Trophoblast cell (in vitro differentiated cells and primary cell): ENCODE data around the gene STK25.

Source experiments
- DNase-seq, 2 donors: peaks; one replicate each; pipeline ENCODE4 v3.0.0-alpha.2; 2016
- H2AFZ ChIP-seq: 2 replicates; pipeline ENCODE4 v1.6.1; 2013; ENCODE audit warnings: low read length, moderate library complexity, mild to moderate bottlenecking; ENCODE audit not compliant: insufficient read depth, poor library complexity
- H2AK5ac ChIP-seq: 2 replicates; pipeline ENCODE4 v1.6.1; 2013; ENCODE audit warnings: mild to moderate bottlenecking, low read length
- H2BK120ac ChIP-seq: 2 replicates; pipeline ENCODE4 v1.6.1; 2013; ENCODE audit warnings: low read length, mild to moderate bottlenecking, moderate library complexity; ENCODE audit not compliant: insufficient read depth, poor library complexity
- H2BK12ac ChIP-seq: 2 replicates; pipeline ENCODE4 v1.6.1; 2013; ENCODE audit warnings: mild to moderate bottlenecking, low read length, moderate library complexity
- H2BK5ac ChIP-seq: 2 replicates; pipeline ENCODE4 v1.6.1; 2013; ENCODE audit warnings: low read length, low read depth, moderate library complexity, mild to moderate bottlenecking; ENCODE audit not compliant: poor library complexity
- H3K14ac ChIP-seq: 2 replicates; pipeline ENCODE4 v1.6.1; 2013; ENCODE audit warnings: mild to moderate bottlenecking, low read length
- H3K18ac ChIP-seq: 2 replicates; pipeline ENCODE4 v1.6.1; 2013; ENCODE audit warnings: mild to moderate bottlenecking, low read length
- H3K23ac ChIP-seq: 2 replicates; pipeline ENCODE4 v1.6.1; 2013; ENCODE audit warnings: low read length
- H3K27ac ChIP-seq: 2 replicates; pipeline ENCODE4 v1.5.1; 2013; ENCODE audit warnings: low read depth, mild to moderate bottlenecking, inconsistent platforms, low read length, moderate library complexity
- H3K27me3 ChIP-seq: 2 replicates; pipeline ENCODE4 v1.6.1; 2013; ENCODE audit warnings: inconsistent platforms, mild to moderate bottlenecking, low read length, moderate library complexity; ENCODE audit not compliant: insufficient read depth
- H3K36me3 ChIP-seq, 2 experiments: 1 replicate in 1 of 2; 2 replicates in 1 of 2; pipeline ENCODE4 v1.6.1; 2013; ENCODE audit warnings: low read length in 2 of 2, mild to moderate bottlenecking in 2 of 2, moderate library complexity in 1 of 2; ENCODE audit not compliant: insufficient read depth in 2 of 2, control insufficient read depth in 1 of 2
- H3K4ac ChIP-seq: 2 replicates; pipeline ENCODE4 v1.6.1; 2013; ENCODE audit warnings: low read depth, mild to moderate bottlenecking, low read length, moderate library complexity
- H3K4me1 ChIP-seq, 2 experiments: 1 replicate in 1 of 2; 2 replicates in 1 of 2; pipeline ENCODE4 v1.6.1; 2013; ENCODE audit warnings: low read length in 2 of 2, mild to moderate bottlenecking in 2 of 2, moderate library complexity in 1 of 2; ENCODE audit not compliant: insufficient read depth in 2 of 2, control insufficient read depth in 1 of 2
- H3K4me2 ChIP-seq: 2 replicates; pipeline ENCODE4 v1.6.1; 2013; ENCODE audit warnings: inconsistent platforms, mild to moderate bottlenecking, low read length, moderate library complexity
- H3K4me3 ChIP-seq: 2 replicates; pipeline ENCODE4 v1.5.1; 2013; ENCODE audit warnings: mild to moderate bottlenecking, low read depth, low read length, inconsistent platforms
- H3K79me1 ChIP-seq: one replicate; pipeline ENCODE4 v1.6.1; 2013; ENCODE audit warnings: low read length
- H3K79me2 ChIP-seq: 2 replicates; pipeline ENCODE4 v1.6.1; 2013; ENCODE audit warnings: low read length, mild to moderate bottlenecking; ENCODE audit not compliant: control insufficient read depth, insufficient read depth, poor library complexity
- H3K9ac ChIP-seq: 2 replicates; pipeline ENCODE4 v1.6.1; 2013; ENCODE audit warnings: mild to moderate bottlenecking, low read length
- H3K9me3 ChIP-seq: 2 replicates; pipeline ENCODE4 v1.6.1; 2013; ENCODE audit warnings: low read depth, mild to moderate bottlenecking, control low read depth, inconsistent platforms, low read length; ENCODE audit not compliant: insufficient read depth
- H4K12ac ChIP-seq: 2 replicates; pipeline ENCODE4 v1.6.1; 2013; ENCODE audit warnings: low read depth, mild to moderate bottlenecking, low read length, moderate library complexity
- H4K8ac ChIP-seq: 2 replicates; pipeline ENCODE4 v1.6.1; 2013; ENCODE audit warnings: low read depth, mild to moderate bottlenecking, low read length, moderate library complexity
- H4K91ac ChIP-seq: one replicate; pipeline ENCODE4 v1.6.1; 2013; ENCODE audit warnings: low read depth, mild to moderate bottlenecking, low read length, moderate library complexity
- WGBS: extraction: QIAGEN DNeasy Blood & Tissue Kit; methylation state at CpG from one replicate; pipeline ENCODE4 v1.1.7; 2013; ENCODE audit warnings: missing lambda C conversion rate; ENCODE audit not compliant: insufficient read length, insufficient coverage; ENCODE audit errors: extremely low coverage; 5-methylcytosine and 5-hydroxymethylcytosine counted together

The STK25 gene

GRCh38 chr2:241465543-241465942 is 42.8 kb downstream of the STK25 start:
- Histone ChIP-seq H3K9me3 (peaks cover 4% of the 10 kb centered on the region), H3K4ac (no peak overlapping the region), H3K14ac (no peak overlapping the region), H2AFZ (no peak overlapping the region), H2BK5ac (no peak overlapping the region), H3K4me1 (no peaks in the 10 kb centered on the region), H3K79me1 (no peaks in the 10 kb centered on the region), H4K91ac (no peak overlapping the region), H3K23ac (no peak overlapping the region), H4K12ac (no peak overlapping the region), H3K79me2 (no peaks in the 10 kb centered on the region), H3K18ac (no peak overlapping the region), H3K27ac (no peak overlapping the region), H2BK12ac (no peak overlapping the region), H3K9ac (no peak overlapping the region), H3K27me3 (no peaks in the 10 kb centered on the region), H2AK5ac (no peak overlapping the region), H3K36me3 (peaks cover 0 to 3% of the 10 kb centered on the region in 2 experiments), H3K4me3 (no peak overlapping the region), H2BK120ac (no peak overlapping the region), H4K8ac (no peak overlapping the region), H3K4me2 (no peak overlapping the region)
- no peak for DNase-seq
- no CpG with 5 or more reads among the region's 12 CpGs for WGBS

- H3K36me3 ChIP-seq: peaks cover 0 to 3% of the 10 kb centered on the region in 2 experiments
- peaks cover 4% of the 10 kb centered on the region for H3K9me3 ChIP-seq
- H3K14ac ChIP-seq: no peak overlapping the region
- no peak overlapping the region for H4K91ac ChIP-seq
- no peak overlapping the region for H3K18ac ChIP-seq
- H4K8ac ChIP-seq: no peak overlapping the region
- no peak overlapping the region for H3K23ac ChIP-seq
- no peak overlapping the region for H2AFZ ChIP-seq
- H3K9ac ChIP-seq: no peak overlapping the region
- no peak overlapping the region for H4K12ac ChIP-seq
- H3K4me2 ChIP-seq: no peak overlapping the region
- H3K27me3 ChIP-seq: no peaks in the 10 kb centered on the region
- no peaks in the 10 kb centered on the region for H3K79me2 ChIP-seq
- H3K79me1 ChIP-seq: no peaks in the 10 kb centered on the region
- no peak overlapping the region for H2AK5ac ChIP-seq
- H2BK12ac ChIP-seq: no peak overlapping the region
- no CpG with 5 or more reads among the region's 18 CpGs for WGBS
- no peak for DNase-seq
- no peak overlapping the region for H2BK120ac ChIP-seq
- H3K4me1 ChIP-seq: no peaks in the 10 kb centered on the region
- H2BK5ac ChIP-seq: no peak overlapping the region
- H3K4ac ChIP-seq: no peak overlapping the region
- H3K27ac ChIP-seq: no peak overlapping the region
- peak overlapping the region; percentile 30 for H3K4me3 ChIP-seq
Measured at GRCh38 chr2:241463276-241464135, 44.9 kb downstream of the STK25 start.

DNA sequence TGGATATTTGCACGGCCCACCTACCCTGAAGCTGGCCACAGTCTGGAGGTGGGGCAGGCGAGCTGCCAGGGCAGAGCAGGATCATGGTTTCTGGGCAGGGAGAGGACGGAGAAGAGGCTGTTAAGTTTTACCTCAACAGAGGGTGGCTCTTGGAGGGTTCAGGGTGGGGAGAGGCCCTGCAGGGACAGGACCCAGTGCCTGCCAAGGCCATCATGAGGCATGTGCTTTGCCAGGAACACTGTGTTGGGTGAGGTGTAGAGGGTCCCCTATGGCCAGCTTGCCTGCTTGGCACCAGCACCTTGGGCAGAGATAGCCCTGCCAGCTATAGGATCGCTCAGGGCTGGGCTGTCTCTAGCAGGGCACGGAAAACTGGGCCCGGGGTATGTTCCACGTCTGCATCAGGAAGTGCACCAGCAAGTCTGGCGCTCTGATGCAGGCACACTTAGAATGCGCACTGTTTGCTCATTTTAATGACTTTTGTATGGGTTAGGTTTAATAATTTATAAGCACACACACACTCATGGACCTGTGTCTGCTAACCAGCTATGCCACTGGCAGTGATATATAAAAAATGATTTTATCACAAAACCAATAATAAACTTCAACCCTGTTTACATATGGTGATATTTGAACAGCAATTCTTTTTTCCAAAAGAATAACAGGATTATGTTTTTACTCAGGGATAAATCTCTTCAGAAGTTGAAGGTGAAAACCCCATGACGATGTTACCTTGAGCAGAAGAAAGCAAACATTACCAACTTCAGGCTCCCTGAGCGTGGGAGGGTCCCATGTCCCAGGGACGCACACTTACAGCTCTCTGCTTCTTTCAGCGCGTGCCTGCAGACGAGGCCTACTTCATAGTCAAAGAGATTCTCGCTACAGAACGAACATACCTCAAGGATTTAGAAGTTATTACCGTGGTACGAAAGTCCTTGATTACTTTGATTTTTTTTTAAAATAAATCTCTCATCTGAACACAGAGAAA is 46.4 kb downstream of the STK25 start:
- Histone ChIP-seq H3K79me1 (no peaks in the 10 kb centered on the region), H2AK5ac (no peak overlapping the region), H3K36me3 (no peaks in the 10 kb centered on the region), H2AFZ (no peak overlapping the region), H2BK12ac (no peak overlapping the region), H4K91ac (no peak overlapping the region), H3K18ac (no peak overlapping the region), H3K14ac (no peak overlapping the region), H3K27me3 (no peaks in the 10 kb centered on the region), H3K9ac (no peak overlapping the region), H2BK120ac (no peak overlapping the region), H3K4me3 (no peak overlapping the region), H3K4ac (no peak overlapping the region), H3K27ac (no peak overlapping the region), H3K79me2 (no peaks in the 10 kb centered on the region), H3K23ac (no peak overlapping the region), H3K4me1 (no peaks in the 10 kb centered on the region), H2BK5ac (no peak overlapping the region), H3K9me3 (peaks cover 4% of the 10 kb centered on the region), H3K4me2 (no peak overlapping the region), H4K12ac (no peak overlapping the region), H4K8ac (no peak overlapping the region)
- WGBS: no CpG with 5 or more reads among the region's 19 CpGs
- no peak for DNase-seq

DNA sequence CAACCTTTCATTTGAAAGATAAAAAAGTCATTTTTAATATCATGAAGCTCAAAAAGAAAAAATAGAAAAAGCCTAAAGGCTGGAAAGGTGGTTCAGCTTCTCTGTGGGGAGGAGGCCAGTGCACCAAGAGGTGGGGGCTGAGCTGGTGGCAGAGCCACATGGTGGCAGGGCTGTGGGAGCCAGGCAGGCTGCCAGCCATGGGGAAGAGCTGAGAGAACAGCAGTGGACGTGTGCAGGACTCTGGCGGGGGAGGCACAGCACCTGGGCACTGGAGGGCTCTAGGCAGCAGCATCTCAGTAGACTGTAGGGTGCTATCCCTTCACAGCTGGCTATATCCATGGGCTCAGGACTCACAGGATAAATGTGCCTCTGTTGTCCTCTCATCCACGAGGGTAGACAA is 47.8 kb downstream of the STK25 start:
- Histone ChIP-seq H3K36me3 (no peaks in the 10 kb centered on the region), H3K27ac (no peak overlapping the region), H3K9me3 (peaks cover 4% of the 10 kb centered on the region), H2BK12ac (no peak overlapping the region), H3K79me2 (no peaks in the 10 kb centered on the region), H3K14ac (no peak overlapping the region), H3K18ac (no peak overlapping the region), H3K9ac (no peak overlapping the region), H4K91ac (no peak overlapping the region), H3K23ac (no peak overlapping the region), H4K12ac (no peak overlapping the region), H3K4me1 (no peaks in the 10 kb centered on the region), H3K79me1 (no peaks in the 10 kb centered on the region), H3K4me2 (no peak overlapping the region), H3K27me3 (no peaks in the 10 kb centered on the region), H2BK5ac (no peak overlapping the region), H2BK120ac (no peak overlapping the region), H3K4ac (no peak overlapping the region), H2AK5ac (no peak overlapping the region), H4K8ac (no peak overlapping the region), H3K4me3 (no peak overlapping the region), H2AFZ (no peak overlapping the region)
- no CpG with 5 or more reads among the region's 3 CpGs for WGBS
- no peak for DNase-seq
